ENCODE data around the gene P2RX5.
"Not testable (repeated sequence)": the region's sequence is repeated elsewhere in the genome, so short reads cannot be mapped to it uniquely, and the experiment has no call there.

P2RX5 gene

DNA sequence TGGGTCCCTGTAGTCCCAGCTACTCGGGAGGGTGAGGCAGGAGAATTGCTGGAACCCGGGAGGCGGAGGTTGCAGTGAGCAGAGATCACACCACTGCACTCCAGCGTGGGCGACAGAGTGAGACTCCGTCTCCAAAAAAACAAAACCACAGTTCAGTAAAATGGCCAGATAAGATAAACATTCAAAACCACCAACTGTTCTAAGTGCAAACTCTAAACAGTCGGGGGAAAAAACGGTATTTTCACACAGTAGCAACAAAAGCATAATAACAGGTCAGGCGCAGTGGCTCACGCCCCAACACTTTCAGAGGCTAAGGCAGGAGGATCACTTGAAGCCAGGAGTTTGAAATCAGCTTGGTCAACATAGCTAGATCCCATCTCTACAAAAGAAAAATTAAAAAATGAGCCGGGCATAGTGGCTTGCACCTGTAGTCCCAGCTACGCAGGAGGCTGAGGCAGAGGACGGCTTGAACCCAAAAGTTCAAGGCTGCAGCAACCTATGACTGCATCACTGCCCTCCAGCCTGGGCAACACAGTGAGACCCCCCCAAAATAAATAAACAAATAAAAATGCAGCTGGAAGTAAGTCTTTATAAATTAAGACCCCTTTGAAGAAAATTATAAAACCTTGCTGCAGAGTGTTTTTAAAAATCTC is 17.0 kb upstream of the P2RX5 start:
- no peak for DNase-seq

DNA sequence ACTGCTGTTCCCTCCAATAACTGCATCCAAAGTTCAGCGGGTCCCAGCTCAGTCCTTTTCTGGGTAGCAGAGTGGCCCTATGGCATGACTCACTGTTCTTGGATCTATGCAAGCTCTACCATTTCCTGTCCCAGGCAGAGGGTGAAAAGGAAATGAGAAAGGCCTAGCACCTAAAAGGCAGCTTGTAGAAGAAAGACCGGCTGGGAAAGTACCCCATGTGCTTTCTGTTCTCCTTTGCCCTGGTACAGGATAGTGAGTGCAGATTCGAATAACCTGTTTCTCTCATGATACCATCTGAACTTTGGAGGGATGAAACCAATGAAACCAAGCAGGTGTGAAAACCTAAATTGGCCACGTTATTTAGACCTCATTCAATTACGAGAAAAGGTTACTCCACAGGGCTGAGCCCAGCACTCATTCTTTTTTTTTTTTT is 15.0 kb upstream of the P2RX5 start:
- DNase-seq = peak; percentile 6 to 95

DNA sequence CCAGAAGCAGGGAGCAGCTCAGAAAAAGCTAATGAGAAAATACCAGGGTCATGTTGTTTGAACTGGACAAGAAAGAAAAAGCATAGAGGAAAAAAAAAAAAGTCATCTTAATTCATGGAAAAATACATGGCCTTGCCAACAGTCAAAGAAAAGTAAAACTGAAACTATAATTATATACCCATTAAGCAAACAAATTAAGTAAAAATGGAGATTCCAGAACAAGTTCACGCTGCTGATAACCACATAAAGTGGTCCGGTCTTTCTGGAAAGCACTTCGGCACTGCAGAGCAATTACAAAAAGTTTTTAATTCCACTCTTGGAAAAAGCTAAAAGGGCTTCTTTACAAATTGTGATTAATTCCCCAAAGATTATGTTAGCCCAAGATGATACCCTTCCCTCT is 12.4 kb upstream of the P2RX5 start:
- DNase-seq = no peak

DNA sequence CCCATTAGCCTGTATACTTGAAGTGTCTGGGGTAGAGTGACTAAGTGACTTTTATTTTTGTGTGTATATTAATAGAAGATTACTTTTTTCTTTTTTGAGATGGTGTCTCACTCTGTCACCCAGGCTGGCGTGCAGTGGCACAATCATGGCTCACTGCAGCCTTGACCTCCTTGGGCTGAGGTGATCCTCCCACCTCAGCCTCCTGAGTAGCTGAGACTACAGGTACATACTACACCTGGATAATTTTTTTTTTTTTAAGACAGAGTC is 9.7 kb upstream of the P2RX5 start:
- not testable (repeated sequence) for DNase-seq

DNA sequence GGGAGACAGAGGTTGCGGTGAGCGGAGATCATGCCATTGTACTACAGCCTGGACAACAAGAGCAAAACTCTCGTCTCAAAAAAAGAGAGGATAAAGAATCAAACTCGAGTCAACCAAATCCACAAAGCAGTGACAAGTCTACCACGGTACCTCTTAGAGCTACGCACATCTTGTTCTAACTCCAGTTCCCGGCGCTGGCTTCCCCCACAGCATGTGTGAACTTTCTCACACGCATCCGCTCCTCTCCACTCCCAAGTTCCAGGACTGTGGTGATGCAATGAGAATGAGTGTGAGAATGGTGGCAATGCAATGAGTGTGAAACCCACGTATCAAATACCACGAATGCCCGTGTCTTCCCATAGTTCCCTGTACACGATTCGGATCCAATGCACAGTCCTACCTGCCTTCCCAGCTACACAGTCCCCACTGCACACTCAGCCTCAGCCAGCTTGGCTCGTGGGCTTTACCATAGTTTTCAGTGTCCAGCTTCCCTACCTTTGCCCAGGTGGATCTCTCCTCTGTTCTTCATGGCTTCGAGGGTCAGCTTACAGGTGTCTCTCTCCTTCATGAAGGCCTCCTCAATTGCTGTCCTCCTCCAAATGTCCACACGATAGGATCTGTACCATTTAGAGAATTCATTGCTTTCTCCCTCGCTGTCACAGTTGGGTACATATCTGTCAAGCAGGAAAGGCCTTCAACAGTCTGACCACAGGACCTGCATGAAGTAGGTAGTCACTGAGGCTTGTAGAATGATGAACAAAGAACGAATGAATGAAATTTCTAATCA is 9.2 kb upstream of the P2RX5 start:
- DNase-seq = no peak

DNA sequence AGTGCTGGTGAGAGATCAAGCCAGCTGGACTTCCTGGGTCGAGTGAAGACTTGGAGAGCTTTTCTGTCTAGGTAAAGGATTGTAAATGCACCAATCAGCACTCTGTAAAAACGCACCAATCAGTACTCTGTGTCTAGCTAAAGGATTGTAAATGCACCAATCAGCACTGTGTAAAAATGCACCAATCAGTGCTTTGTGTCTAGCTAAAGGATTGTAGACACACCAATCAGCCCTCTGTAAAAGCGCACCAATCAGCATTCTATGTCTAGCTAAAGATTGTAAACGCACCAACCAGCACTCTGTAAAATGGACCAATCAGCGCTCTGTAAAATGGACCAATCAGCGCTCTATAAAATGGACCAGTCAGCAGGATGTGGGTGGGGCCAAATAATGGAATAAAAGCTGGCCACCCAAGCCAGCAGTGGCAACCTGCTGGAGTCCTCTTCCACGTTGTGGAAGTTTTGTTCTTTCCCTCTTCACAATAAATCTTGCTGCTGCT is 6.1 kb upstream of the P2RX5 start:
- not testable (repeated sequence) for DNase-seq

DNA sequence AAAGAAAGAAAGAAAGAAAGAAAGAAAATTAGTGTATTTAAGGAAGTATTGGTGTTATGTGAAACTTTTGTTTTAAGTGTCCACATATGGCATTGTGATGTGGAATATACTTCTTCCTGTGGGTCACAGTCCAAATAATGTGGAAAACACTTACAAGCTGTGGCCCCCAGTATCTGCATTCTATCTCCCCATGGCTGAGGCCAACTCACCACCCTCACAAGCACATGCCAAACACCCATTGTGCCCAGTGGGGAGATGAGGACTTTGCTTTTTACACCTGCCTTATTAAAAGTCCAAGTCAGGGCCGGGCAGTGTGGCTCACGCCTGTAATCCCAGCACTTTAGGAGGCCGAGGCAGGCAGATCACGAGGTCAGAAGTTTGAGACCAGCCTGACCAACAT is 4.0 kb upstream of the P2RX5 start:
- no peak for DNase-seq

DNA sequence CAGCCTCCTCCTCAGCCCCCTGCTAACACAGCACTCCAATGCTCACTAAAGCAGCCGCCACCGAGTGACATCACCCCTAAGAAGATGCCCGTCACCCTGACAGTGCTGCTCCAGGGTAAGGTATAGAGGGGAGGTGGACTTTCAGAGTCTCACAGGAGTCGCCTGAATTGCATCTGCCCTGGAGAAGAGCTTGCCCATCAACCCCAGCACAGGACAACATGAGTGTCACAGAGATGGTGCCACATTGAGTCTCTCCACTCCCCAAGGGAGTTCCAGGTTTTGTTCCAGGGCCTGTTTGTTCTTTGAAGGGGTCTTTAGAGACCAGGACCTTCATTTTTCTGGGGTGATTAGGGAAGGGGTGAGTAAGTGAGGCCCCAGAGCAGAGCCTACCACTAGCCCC is 2.2 kb upstream of the P2RX5 start:
- DNase-seq = no peak

DNA sequence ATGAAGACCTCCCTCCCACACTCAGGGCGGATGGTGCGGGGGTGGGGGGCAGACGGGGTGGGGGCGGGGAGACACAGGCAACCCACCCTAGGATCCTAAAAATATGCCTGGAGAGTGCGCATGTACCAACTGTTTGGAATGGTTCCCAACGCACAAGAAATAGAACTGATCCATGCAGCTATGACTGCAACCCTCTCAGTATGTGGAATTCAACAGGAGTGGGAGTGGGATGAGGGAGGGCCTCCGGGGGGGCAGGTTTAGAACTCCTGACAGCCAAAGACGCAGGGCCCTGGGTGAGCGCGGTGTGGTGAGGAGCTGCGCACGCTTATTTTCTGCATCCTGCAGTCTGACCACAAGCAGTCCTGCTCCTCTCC is 1.1 kb upstream of the P2RX5 start:
- no peak for DNase-seq

DNA sequence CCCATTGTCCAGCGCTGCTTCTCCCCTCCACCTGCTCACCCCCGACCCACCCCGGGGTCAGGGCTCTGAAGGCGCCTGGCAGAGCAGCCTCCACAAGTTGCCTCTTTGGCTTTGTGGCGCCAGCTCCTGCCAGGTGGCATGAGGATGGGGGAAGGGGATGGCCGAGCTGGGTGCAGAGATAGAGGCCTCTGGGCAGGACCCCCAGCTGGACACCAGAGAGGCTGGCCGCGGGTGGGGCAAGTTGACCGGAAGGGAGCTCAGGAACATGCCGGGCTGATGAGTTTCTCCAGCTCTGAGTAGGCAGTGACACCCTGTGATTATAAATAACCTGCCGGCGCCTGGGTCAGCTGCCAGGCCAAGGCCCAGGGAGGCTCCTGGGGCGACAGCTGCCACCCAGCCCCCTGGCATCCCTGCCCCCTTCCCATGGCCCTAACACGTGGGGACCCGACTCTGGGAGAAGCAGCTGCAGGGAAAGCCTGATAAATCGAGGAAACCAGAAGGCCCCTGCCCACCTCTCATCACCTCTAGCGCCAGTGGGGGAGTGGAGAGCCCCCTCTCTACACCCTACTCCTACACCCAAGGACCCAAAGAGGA is 729 bp downstream of the P2RX5 start:
- no peak for DNase-seq

DNA sequence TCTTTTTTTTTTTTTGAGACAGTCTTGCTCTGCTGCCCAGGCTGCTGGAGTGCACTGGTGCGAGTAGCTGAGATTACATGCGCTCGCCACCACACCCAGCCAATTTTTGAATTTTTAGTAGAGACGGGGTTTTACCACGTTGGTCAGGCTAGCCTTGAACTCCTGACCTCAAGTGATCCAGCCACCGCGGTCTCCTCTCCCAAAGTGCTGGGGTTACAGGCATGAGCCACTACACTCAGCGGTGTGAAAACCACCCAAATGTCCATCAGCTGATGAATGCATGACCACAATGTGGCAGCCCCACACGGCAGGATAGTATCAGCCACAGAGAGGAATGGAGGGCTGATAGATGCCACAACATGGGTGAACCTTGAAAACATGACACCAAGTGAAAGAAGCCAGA is 2.1 kb downstream of the P2RX5 start:
- no peak for DNase-seq

DNA sequence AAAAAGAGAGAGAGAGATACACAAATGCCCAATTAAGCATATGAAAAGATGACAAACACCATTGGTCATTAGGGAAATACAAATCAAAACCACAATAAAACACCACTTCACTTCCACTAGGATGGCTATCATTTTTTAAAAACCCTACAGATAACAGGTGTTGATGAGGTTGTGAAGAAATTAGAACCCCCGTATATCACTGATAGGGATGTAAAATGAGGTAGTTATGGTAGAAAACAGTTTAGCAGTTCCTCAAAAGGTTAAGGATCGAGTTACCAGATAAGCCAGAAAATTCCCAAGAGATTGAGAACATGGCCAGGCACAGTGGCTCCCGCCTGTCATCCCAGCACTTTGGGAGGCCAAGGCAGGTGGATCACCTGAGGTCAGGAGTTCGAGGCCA is 2.8 kb downstream of the P2RX5 start:
- DNase-seq = no peak

DNA sequence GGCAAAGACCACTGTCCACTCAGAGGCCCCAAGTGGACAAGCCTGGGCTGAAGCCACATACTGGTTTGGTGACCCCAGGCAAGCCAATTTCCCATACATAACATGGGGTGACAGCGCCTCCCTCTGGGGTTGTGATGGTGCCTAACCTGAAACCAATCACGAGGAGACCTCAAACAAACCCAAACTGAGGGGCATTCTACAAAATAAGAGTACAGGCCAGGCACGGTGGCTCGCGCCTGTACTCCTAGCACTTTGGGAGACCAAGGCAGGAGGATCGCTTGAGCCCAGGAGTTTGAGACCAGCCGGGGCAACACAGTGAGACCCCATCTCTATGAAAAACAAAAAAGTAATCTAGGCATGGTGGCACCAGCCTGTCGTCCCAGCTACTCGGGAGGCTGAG is 3.6 kb downstream of the P2RX5 start:
- DNase-seq = no peak

DNA sequence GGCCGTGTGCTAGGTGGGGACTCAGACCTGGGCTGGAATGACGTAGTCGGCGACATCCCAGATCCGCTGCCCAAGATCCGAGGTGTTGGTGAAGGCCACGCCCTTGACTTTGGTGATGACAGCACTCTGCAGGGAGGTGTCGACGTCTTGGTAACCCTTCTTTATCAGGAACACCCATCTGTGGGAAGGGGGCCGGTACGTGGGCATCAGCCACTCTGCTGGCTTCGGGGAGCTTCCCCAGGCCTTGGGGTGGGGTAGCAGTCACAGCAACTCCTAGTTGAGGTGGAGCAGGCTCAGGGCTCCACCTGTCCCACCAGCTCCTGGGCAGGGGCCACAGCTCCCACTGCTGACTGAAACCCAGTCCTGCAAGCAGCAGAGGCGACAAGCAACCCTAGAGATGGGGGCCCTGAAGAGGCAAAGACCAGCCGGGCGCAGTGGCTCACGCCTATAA is 4.3 kb downstream of the P2RX5 start:
- no peak for DNase-seq

DNA sequence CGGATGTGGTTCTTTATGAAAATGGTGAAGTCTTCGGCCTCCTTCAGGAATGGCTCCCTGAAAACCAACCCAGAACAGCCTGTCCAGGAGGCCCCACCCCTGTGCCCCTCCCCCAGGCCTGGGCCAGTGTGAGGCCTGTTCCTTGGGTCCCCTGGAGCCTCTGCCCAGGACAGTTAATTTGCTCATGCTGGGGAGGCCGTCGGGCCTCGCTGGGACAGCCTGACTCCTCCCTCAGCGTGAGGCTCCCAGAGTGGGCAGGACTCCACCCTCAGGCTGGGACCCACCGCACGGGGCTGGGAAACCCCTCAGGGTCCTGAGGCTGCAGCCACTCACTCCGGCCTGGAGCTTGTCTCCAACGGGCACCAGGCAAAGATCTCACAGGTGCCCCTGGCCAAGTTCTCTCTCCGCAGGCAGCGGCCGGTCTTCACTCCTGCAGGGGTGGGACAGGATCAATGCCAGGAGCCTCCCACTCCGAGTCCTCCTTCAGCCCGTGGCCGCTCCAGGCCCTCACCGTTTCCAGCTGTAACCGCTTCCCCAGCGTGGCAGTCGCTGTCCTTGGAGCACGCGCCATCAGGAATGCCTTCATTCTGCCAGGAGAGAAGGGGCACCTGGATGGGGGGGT is 5.8 kb downstream of the P2RX5 start:
- DNase-seq = no peak

DNA sequence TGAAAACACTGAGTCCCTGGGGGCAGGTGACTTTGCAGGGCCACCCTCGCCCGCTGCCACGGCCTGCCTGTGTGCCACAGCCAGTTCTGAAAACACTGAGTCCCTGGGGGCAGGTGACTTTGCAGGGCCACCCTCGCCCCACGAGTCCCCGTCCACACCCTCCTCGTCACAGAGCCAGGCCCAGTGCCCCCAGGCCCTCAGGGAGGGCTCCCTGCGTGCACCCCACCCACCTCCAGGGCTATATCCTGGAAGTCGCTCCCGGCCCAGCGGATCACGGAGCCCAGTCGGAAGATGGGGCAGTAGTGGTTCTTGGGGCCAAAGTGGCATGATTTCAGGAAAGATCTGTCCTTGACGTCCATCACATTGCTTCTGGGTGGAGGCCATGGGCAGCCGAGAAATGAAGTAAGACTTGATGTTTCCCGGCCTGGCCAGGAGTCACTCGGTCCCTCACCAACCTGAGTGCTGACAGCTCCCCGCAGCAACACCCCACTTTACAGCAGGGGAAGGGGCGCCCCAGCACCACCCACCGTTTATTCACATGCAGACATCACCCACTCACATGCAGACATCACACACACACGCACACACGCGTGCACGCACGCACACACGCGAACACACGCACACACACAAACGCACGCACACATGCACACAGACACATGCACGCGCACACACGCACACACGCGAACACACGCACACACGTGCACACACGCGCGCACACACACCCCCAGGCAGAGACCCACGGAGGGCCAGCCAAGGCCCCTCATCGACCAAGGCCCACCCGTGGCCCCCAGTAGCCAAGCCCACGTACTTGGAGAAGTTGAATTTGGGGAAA is 6.5 kb downstream of the P2RX5 start:
- DNase-seq = no peak

DNA sequence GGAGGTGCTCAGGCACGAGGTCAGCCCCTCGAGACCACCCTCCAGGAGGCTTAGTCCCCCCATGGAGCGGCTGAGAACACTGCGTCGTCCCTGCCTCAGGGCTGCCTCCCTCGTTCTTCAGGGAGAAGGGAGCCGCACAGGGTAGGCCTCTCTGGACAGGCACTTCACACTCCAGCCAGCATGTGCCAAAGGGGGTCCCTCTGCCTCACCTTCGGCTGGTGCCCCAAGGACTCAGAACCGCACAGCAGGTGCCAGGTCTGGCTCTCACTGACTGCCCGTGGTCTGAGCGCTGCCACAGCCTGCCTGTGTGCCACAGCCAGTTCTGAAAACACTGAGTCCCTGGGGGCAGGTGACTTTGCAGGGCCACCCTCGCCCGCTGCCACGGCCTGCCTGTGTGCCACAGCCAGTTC is 7.1 kb downstream of the P2RX5 start:
- DNase-seq = no peak

DNA sequence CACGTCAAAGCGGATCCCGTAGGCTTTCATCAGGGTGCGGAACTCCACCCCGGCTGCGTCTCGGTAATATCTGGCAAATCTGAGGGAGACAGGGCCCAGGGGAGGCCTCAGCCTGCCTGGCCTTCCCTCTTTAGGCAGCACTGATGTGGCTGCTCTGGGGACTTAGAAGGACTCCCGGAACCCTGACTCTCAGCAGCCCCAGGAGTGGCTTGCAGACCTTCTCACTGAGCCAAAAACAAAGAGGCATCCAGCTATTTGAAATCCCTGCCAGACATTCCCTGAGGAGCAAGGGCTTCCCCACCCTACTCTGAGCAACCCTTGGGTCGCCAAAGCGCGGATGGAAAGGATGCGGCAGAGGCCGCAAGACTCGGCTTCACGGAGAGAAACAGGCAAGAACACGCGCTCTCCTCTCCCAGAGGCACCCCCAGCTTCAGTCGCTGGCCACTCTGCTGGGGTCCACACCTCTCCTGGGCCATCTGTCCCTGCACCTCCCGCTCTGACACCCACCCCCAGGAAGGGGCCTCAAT is 7.9 kb downstream of the P2RX5 start:
- no peak for DNase-seq

DNA sequence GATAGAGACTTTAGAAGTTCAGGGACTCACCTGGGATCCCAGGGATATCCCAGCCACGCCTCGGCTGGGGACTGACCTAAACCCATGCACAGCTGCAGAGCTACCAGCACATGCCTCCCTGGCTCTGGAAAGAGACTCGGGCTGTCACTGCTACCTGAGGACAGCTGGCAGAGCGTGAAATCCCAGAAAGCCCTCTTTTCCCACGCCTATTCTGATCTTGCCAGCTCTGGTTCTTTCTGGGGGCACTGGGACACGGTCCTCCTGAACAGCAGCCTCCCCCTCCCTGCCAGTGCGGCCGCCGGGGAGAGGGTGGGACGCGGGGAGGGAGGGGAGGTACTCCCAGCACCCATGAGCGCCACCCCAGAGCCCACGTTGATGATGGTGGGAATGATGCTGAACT is 10.8 kb downstream of the P2RX5 start:
- no peak for DNase-seq

DNA sequence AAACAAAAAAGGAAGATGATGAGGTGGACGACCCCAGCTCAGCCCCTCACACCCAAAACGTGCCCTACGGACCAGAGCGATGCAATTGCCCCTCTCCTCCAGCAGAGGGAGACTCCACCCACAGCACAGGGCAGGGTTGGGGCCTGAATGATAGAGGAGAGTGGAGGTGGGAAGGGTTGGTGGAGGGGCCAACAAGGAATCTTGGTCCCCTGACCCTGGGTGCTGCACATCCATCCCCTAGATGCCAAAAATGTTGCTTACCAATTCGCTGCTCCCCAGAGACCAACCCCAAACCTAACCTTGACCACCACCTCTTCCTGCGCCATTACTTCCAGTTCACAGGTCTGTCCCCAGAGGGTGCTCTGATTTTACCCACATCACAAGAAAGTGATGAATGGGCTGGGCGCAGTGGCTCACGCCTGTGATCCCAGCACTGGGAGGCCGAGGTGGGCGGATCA is 12.9 kb downstream of the P2RX5 start:
- peak; percentile 20 to 27 for DNase-seq

DNA sequence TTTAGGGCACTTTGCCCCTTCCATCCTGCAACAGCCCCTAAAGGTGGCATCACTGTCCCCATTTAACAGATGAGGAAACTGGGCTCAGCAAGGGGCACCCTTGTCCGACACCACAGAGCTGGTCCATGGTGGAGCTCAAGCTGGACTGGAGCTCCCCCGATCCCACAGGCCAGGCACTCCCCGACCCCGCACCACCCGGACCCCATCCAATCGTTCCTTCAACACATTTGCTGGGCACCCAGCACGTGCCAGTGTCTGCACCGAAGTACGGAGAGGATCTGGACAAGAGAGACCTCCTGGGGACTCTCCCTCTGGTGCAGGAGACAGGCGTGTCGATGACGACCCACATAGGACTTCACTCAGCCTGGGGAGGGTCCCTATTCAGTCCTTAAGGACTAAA is 13.9 kb downstream of the P2RX5 start:
- DNase-seq = no peak

DNA sequence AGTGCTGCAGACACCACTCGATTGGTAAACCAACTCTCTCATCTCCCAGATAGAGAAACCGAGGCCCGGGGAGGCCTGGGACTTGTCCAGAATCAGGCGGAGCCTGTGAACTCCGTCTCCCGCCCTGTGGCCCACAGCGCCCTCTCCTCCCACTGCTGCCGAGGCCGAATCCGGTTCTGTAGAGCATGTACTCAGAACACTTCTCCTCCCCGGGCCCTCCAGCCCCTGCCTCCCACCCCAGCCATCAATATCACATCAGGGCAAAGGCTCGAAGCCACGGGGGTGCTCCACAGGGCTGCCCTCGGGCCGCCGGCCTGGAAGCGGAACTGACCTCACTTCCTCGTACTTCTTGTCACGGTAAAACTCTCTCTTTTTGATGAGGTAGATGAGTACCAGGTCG is 14.4 kb downstream of the P2RX5 start:
- DNase-seq = no peak

DNA sequence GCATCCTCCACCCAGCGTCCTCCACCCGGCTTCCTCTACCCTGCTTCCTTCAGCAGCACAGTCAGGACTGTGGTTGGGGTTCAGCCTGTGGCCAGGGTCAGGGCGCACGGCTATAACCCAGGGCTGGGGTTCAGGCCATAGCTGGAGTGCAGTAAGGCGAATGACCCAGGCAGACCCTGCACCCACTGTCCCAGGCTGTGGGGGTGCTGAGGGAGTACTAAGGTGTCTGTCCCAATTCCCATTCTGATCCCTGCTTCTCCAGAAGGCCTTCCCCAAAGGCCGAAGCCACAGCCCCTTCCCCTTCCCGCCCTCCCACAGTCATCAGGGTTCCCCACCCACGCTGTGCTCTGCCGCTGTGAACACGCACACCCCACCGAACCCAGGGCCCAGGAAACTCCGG is 14.9 kb downstream of the P2RX5 start:
- no peak for DNase-seq

All from bone marrow (tissue), 2 donors.